ENCODE measurements around the gene CPNE2. TPM values are rescaled to one million over a fixed set of nuclear protein-coding genes. Genes with fewer than 3 reads are reported as not detected.
"Not testable (repeated sequence)": the region's sequence is repeated elsewhere in the genome, so short reads cannot be mapped to it uniquely, and the experiment has no call there.

The CPNE2 gene
- total RNA-seq, 3 donors from 2014 or later (not counting 1 experiment from before 2014, with no cell fraction given): 2.0 to 2.6 (median 2.4) TPM

GRCh38 chr16:57069635-57070370, 22.6 kb upstream of the CPNE2 start:
- DNase-seq (no peak), ATAC-seq (peak in 1 of 3 donors; percentile 9)
- Mint-ChIP-seq H3K27ac (peak overlapping the region; percentile 83 to 88), H3K9me3 (peaks cover 3 to 9% of the 10 kb centered on the region in 2 donors), H3K4me1 (peaks cover 36 to 39% of the 10 kb centered on the region in 2 donors), H3K4me3 (peak overlapping the region; percentile 55), H3K36me3 (peaks cover 20% of the 10 kb centered on the region), H3K27me3 (ENCODE audit: low read depth in 2 of 2) (no peaks in the 10 kb centered on the region)
- Histone ChIP-seq H3K27me3 (ENCODE audit: control insufficient read depth, insufficient read depth, low read length) (no peaks in the 10 kb centered on the region), H3K4me1 (ENCODE audit: control insufficient read depth, insufficient read depth, low read length) (peaks cover 15% of the 10 kb centered on the region), H3K4me3 (ENCODE audit: low read length) (no peak overlapping the region), H3K9me3 (ENCODE audit: control insufficient read depth, insufficient read depth, low read length) (peaks cover 22% of the 10 kb centered on the region), H3K27ac (ENCODE audit: low read length) (peak overlapping the region; percentile 70), H3K36me3 (ENCODE audit: control insufficient read depth, insufficient read depth, low read length) (peaks cover 73% of the 10 kb centered on the region)
- intact Hi-C loops (cut with micrococcal nuclease): loop anchor here (2.0 kb wide), 2 partner anchors 29 to 55 kb away; no protein-coding TSS in a partner anchor
- no peak for TF ChIP-seq CTCF (IDR thresholded peaks at IDR 0.05)
- 93% methylated on average over 7 of the region's 8 CpGs for WGBS (ENCODE audit: insufficient coverage)

GRCh38 chr16:57070424-57070823, 22.0 kb upstream of the CPNE2 start:
- WGBS (ENCODE audit: insufficient coverage): 94% methylated on average over 2 of the region's 2 CpGs
- intact Hi-C loops (cut with micrococcal nuclease): loop anchor here (2.0 kb wide), 2 partner anchors 30 to 56 kb away; no protein-coding TSS in a partner anchor
- H3K36me3 Mint-ChIP-seq: peaks cover 20% of the 10 kb centered on the region

GRCh38 chr16:57071081-57071732, 21.2 kb upstream of the CPNE2 start:
- not testable (repeated sequence) for H3K27me3 ChIP-seq (ENCODE audit: control insufficient read depth, insufficient read depth, low read length); H3K27me3 Mint-ChIP-seq (ENCODE audit: low read depth in 2 of 2); H3K9me3 Mint-ChIP-seq; H3K4me3 ChIP-seq (ENCODE audit: low read length)
- Histone ChIP-seq H3K27ac (ENCODE audit: low read length) (peak overlapping the region; percentile 70), H3K9me3 (ENCODE audit: control insufficient read depth, insufficient read depth, low read length) (peaks cover 22% of the 10 kb centered on the region), H3K4me1 (ENCODE audit: control insufficient read depth, insufficient read depth, low read length) (peaks cover 15% of the 10 kb centered on the region), H3K36me3 (ENCODE audit: control insufficient read depth, insufficient read depth, low read length) (peaks cover 75% of the 10 kb centered on the region)
- ATAC-seq (peak in 2 of 3 donors; percentile 21 to 41), DNase-seq (peak; percentile 51 to 66)
- Mint-ChIP-seq H3K27ac (peak overlapping the region; percentile 83 to 88), H3K4me1 (peaks cover 36 to 39% of the 10 kb centered on the region in 2 donors), H3K4me3 (peak overlapping the region; percentile 66), H3K36me3 (peaks cover 20% of the 10 kb centered on the region)
- 42% methylated on average over 4 of the region's 4 CpGs for WGBS (ENCODE audit: insufficient coverage)
- intact Hi-C loops (cut with micrococcal nuclease): loop anchor here (2.0 kb wide), 2 partner anchors 30 to 56 kb away; no protein-coding TSS in a partner anchor

More at GRCh38 chr16:57070424-57070823, 22.0 kb upstream of the CPNE2 start:
- Histone ChIP-seq H3K4me3 (ENCODE audit: low read length) (no peak overlapping the region), H3K9me3 (ENCODE audit: control insufficient read depth, insufficient read depth, low read length) (peaks cover 22% of the 10 kb centered on the region), H3K27me3 (ENCODE audit: control insufficient read depth, insufficient read depth, low read length) (no peaks in the 10 kb centered on the region), H3K36me3 (ENCODE audit: control insufficient read depth, insufficient read depth, low read length) (peaks cover 74% of the 10 kb centered on the region), H3K4me1 (ENCODE audit: control insufficient read depth, insufficient read depth, low read length) (peaks cover 15% of the 10 kb centered on the region), H3K27ac (ENCODE audit: low read length) (peak overlapping the region; percentile 70)
- Mint-ChIP-seq H3K27me3 (ENCODE audit: low read depth in 2 of 2) (no peaks in the 10 kb centered on the region), H3K4me1 (peaks cover 36 to 39% of the 10 kb centered on the region in 2 donors), H3K27ac (peak overlapping the region; percentile 83 to 88), H3K9me3 (peaks cover 3 to 9% of the 10 kb centered on the region in 2 donors), H3K4me3 (peak overlapping the region; percentile 66)
- TF ChIP-seq CTCF (IDR thresholded peaks at IDR 0.05): no peak
- ATAC-seq: peak; percentile 56 to 59 (median 58)
- peak in 1 of 2 donors; percentile 50 for DNase-seq
